ENCODE data around the gene OR11G2.
"Not testable (repeated sequence)": the region's sequence is repeated elsewhere in the genome, so short reads cannot be mapped to it uniquely, and the experiment has no call there.

The OR11G2 gene

GRCh38 chr14:20228681-20229080 is 38.0 kb downstream of the OR11G2 start, which contains the start of gene OR11H7:
TSS of gene OR11H7 (plus strand) at chr14:20228981.
- DNase-seq (ENCODE audit: low read depth): no peak

GRCh38 chr14:20235415-20235814 is 44.7 kb downstream of the OR11G2 start:
- not testable (repeated sequence) for DNase-seq (ENCODE audit: low read depth)

GRCh38 chr14:20247646-20248246 is 57.0 kb downstream of the OR11G2 start:
- DNase-seq (ENCODE audit: low read depth): no peak
